Measurements from ENCODE around the gene KRTAP10-11.
"Not testable (repeated sequence)": the region's sequence is repeated elsewhere in the genome, so short reads cannot be mapped to it uniquely, and the experiment has no call there.

Gene KRTAP10-11

GRCh38 chr21:44646366-44647221 lies at the start of gene KRTAP10-11:
Gene KRTAP10-11 (plus strand): TSS chr21:44646414. CDS start chr21:44646459, 45 bp downstream.
- DNase-seq (ENCODE audit: low spot score), result not testable (repeated sequence)

GRCh38 chr21:44598061-44598460 lies 48.2 kb upstream of the KRTAP10-11 start:
- no peak for DNase-seq (ENCODE audit: low spot score)

- DNase-seq (ENCODE audit: low spot score), result no peak
Measured at GRCh38 chr21:44599264-44600029, 46.8 kb upstream of the KRTAP10-11 start.

GRCh38 chr21:44600118-44600978 lies 45.9 kb upstream of the KRTAP10-11 start, which contains the start of gene KRTAP10-7:
Gene KRTAP10-7 (plus strand): TSS chr21:44600597. CDS start chr21:44600622, 25 bp downstream.
- DNase-seq (ENCODE audit: low spot score), result not testable (repeated sequence)

- not testable (repeated sequence) for DNase-seq (ENCODE audit: low spot score)
Measured at GRCh38 chr21:44601091-44601490, 45.1 kb upstream of the KRTAP10-11 start.

- DNase-seq (ENCODE audit: low spot score), result no peak
Measured at GRCh38 chr21:44601596-44602462, 44.4 kb upstream of the KRTAP10-11 start.

- DNase-seq (ENCODE audit: low spot score), result no peak
Measured at GRCh38 chr21:44602463-44602850, 43.8 kb upstream of the KRTAP10-11 start.

- no peak for DNase-seq (ENCODE audit: low spot score)
Measured at GRCh38 chr21:44603109-44603875, 42.9 kb upstream of the KRTAP10-11 start.

- DNase-seq (ENCODE audit: low spot score), result no peak
Measured at GRCh38 chr21:44603911-44604310, 42.3 kb upstream of the KRTAP10-11 start.

- DNase-seq (ENCODE audit: low spot score), result no peak
Measured at GRCh38 chr21:44606495-44606894, 39.7 kb upstream of the KRTAP10-11 start.

GRCh38 chr21:44609193-44609592 lies 37.0 kb upstream of the KRTAP10-11 start:
- no peak for DNase-seq (ENCODE audit: low spot score)

GRCh38 chr21:44610157-44610843 lies 35.9 kb upstream of the KRTAP10-11 start:
- not testable (repeated sequence) for DNase-seq (ENCODE audit: low spot score)

- DNase-seq (ENCODE audit: low spot score), result no peak
Measured at GRCh38 chr21:44611551-44611950, 34.7 kb upstream of the KRTAP10-11 start.

- DNase-seq (ENCODE audit: low spot score), result no peak
Measured at GRCh38 chr21:44612029-44612486, 34.2 kb upstream of the KRTAP10-11 start, which contains the start of gene KRTAP10-8. Gene KRTAP10-8 (plus strand): TSS chr21:44612079. CDS start chr21:44612101, 22 bp downstream.

GRCh38 chr21:44612669-44613229 lies 33.5 kb upstream of the KRTAP10-11 start:
- no peak for DNase-seq (ENCODE audit: low spot score)

GRCh38 chr21:44613386-44614155 lies 32.6 kb upstream of the KRTAP10-11 start:
- DNase-seq (ENCODE audit: low spot score), result no peak

GRCh38 chr21:44614161-44614631 lies 32.0 kb upstream of the KRTAP10-11 start:
- no peak for DNase-seq (ENCODE audit: low spot score)

GRCh38 chr21:44614961-44615391 lies 31.2 kb upstream of the KRTAP10-11 start:
- no peak for DNase-seq (ENCODE audit: low spot score)
